Stimulated activated CD8-positive, alpha-beta memory T cell treated with anti-CD3 and anti-CD28 coated beads, Interleukin-12 subunit alpha, Interleukin-12 subunit beta, amount 100 ng/mL, for 24 hours (primary cell): ENCODE data around the gene H1-8.
"Not testable (repeated sequence)": the region's sequence is repeated elsewhere in the genome, so short reads cannot be mapped to it uniquely, and the experiment has no call there.

Experiments used
- DNase-seq: peaks from one replicate; pipeline ENCODE4 v3.0.0-alpha.2; 2020; ENCODE audit errors: extremely low read depth

H1-8 gene

GRCh38 chr3:129515108-129515820 is 27.7 kb upstream of the H1-8 start:
- DNase-seq, result not testable (repeated sequence)

- DNase-seq, result not testable (repeated sequence)
These were observed 27.0 kb upstream of the H1-8 start for GRCh38 chr3:129515821-129516432.

GRCh38 chr3:129517516-129517915 is 25.5 kb upstream of the H1-8 start:
- DNase-seq, result no peak

GRCh38 chr3:129518038-129518561 is 24.9 kb upstream of the H1-8 start:
- no peak for DNase-seq

GRCh38 chr3:129518581-129518980 is 24.4 kb upstream of the H1-8 start:
- no peak for DNase-seq

- DNase-seq, result no peak
These were observed 23.5 kb upstream of the H1-8 start for GRCh38 chr3:129519449-129519848.

GRCh38 chr3:129519896-129520715 is 22.9 kb upstream of the H1-8 start:
- DNase-seq, result no peak

GRCh38 chr3:129520960-129521359 is 22.0 kb upstream of the H1-8 start:
- no peak for DNase-seq

- no peak for DNase-seq
These were observed 21.4 kb upstream of the H1-8 start for GRCh38 chr3:129521611-129522010.

GRCh38 chr3:129522953-129523352 is 20.0 kb upstream of the H1-8 start:
- no peak for DNase-seq

GRCh38 chr3:129524081-129524480 is 18.9 kb upstream of the H1-8 start:
- DNase-seq, result no peak

- no peak for DNase-seq
These were observed 17.5 kb upstream of the H1-8 start for GRCh38 chr3:129525341-129525968.

- no peak for DNase-seq
These were observed 16.7 kb upstream of the H1-8 start for GRCh38 chr3:129526121-129526900.

GRCh38 chr3:129527262-129527661 is 15.7 kb upstream of the H1-8 start:
- DNase-seq, result no peak

- no peak for DNase-seq
These were observed 14.3 kb upstream of the H1-8 start, which contains the start of gene RHO for GRCh38 chr3:129528589-129529100. RHO (plus strand) TSS chr3:129528639; CDS start chr3:129528734, 95 bp downstream.

GRCh38 chr3:129529436-129530210 is 13.4 kb upstream of the H1-8 start:
- DNase-seq, result no peak

GRCh38 chr3:129530251-129530791 is 12.7 kb upstream of the H1-8 start:
- no peak for DNase-seq

- no peak for DNase-seq
These were observed 12.2 kb upstream of the H1-8 start for GRCh38 chr3:129530821-129531220.

GRCh38 chr3:129531699-129532098 is 11.3 kb upstream of the H1-8 start:
- DNase-seq, result no peak

- DNase-seq, result no peak
These were observed 10.7 kb upstream of the H1-8 start for GRCh38 chr3:129532261-129532660.
